RWPE1 (cell line): Measurements from ENCODE around the gene VSIG1.

Experiments
- CTCF ChIA-PET: fragments of 350-600 bp; sonication (Branson Sonifier 250); formaldehyde crosslinking; extraction: SDS; loops from one replicate; lab custom pipeline; 2021; lab: Yijun Ruan, JAX
- POLR2A ChIA-PET: fragments of 400-600 bp; formaldehyde crosslinking; extraction: SDS; loops from one replicate; lab custom pipeline; 2020; ENCODE audit warnings: antibody characterized with exemption; ENCODE audit not compliant: low non-redundant PET; lab: Yijun Ruan, JAX
- DNase-seq: peaks from one replicate; pipeline ENCODE4 v3.0.0; 2012; ENCODE audit warnings: low spot score
- H3K27ac ChIP-seq: fragments of 450-650 bp; 2 replicates; pipeline ENCODE4 v1.5.1; 2017
- TF ChIP-seq, protein P1 (sequence below): fragments of 450-650 bp; conservative IDR thresholded peaks from 2 replicates; pipeline ENCODE4 v1.5.1; 2017; ENCODE audit warnings: low read depth, mild to moderate bottlenecking

VSIG1 gene

DNA sequence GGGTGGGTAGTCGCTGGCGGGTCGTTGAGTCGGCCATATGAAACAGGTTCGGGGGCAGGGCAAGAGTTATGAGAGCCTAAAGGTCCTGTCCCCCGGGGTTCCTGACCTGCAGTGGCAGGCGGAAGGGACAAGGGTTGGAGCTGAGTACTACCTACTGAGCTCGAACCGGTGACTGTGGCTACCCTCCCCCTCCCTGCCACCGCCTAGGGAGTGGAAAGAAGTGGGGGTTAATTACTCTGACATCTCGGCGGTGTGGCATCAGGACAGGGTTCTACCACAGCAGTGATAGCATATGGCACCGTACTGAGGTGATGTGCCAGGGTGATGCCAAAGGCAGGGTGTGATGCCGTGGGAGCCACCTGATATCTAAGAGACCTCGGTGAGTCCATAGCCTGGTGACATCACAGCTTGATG is 47.0 kb downstream of the VSIG1 start:
- ChIA-PET CTCF (interaction anchor here (0.6 to 0.7 kb wide), 3 partner anchors 19 to 1298 kb away, joined by 3 read pairs; partner anchors contain the start of gene NCBP2L), POLR2A (no interaction called here)
- TF ChIP-seq, protein P1, sequence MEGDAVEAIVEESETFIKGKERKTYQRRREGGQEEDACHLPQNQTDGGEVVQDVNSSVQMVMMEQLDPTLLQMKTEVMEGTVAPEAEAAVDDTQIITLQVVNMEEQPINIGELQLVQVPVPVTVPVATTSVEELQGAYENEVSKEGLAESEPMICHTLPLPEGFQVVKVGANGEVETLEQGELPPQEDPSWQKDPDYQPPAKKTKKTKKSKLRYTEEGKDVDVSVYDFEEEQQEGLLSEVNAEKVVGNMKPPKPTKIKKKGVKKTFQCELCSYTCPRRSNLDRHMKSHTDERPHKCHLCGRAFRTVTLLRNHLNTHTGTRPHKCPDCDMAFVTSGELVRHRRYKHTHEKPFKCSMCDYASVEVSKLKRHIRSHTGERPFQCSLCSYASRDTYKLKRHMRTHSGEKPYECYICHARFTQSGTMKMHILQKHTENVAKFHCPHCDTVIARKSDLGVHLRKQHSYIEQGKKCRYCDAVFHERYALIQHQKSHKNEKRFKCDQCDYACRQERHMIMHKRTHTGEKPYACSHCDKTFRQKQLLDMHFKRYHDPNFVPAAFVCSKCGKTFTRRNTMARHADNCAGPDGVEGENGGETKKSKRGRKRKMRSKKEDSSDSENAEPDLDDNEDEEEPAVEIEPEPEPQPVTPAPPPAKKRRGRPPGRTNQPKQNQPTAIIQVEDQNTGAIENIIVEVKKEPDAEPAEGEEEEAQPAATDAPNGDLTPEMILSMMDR: no peak
- H3K27ac ChIP-seq: peak overlapping the region; percentile 85
- DNase-seq: no peak

DNA sequence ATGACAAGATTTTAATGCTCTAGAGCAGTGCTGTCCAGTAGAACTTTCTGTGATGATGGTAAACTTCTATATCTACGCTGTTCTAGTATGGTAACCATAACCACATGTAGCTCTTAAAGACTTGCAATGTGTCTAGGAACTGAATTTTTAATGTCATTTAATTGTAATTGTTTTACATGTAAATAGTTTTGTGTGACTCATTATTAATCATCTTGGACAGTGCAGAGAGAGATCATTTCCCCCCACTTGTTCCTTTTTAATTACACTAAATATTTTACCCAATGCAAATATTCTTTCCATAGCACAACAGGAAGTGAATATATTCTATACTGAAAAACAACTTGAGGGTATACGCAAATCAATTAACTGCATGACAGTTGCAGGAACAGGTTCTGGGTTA is 52.5 kb downstream of the VSIG1 start:
- TF ChIP-seq, protein P1: no peak
- H3K27ac ChIP-seq: no peak overlapping the region
- ChIA-PET CTCF (no interaction called here), POLR2A (no interaction called here)
- no peak for DNase-seq

DNA sequence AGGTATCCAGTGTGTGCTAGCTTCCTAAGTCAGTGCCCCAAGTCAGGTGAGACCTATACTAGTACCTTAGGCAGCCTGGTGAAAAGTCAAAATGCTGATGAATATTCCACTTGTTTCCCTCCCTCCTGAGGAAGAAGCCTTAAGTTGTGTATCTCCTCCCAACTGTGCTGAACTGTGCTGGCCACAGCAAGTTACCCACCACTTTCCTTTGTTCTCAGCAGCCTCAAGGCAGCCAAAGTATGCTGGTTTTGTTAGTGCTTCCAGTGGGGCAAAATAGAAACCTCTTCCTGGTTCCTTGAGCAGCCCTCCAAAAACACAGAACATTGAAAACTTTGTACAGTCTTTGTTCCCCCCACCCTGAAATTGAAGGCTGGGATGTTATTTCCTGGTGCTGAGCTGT is 60.6 kb downstream of the VSIG1 start:
- DNase-seq: no peak
- H3K27ac ChIP-seq: no peak overlapping the region
- TF ChIP-seq, protein P1: no peak
- POLR2A ChIA-PET: no interaction called here
- CTCF ChIA-PET: no interaction called here

DNA sequence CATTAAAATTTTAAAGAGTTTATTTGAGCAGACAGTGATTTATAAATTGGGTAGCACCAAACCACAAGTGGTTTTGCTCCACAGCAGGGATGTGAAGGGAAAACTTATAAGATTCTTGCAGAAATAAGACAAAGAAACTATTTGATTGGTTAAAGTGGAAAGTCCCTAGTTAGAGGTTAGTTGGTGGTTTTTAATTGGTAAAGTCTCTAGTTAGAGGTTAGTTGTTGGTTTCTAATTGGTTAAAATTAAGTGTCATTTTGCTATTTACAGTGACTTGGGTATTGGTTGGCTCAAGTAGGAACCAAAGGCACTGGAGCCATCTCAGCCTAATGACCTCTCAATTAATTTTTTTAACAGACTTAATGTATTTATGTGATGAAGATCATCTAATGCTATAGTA is 69.7 kb downstream of the VSIG1 start:
- DNase-seq: no peak
- ChIA-PET POLR2A (no interaction called here), CTCF (interaction anchor here (0.7 kb wide), 1 partner anchor 36 kb away, joined by 3 read pairs; no protein-coding TSS in a partner anchor)
- TF ChIP-seq, protein P1: no peak
- no peak overlapping the region for H3K27ac ChIP-seq

DNA sequence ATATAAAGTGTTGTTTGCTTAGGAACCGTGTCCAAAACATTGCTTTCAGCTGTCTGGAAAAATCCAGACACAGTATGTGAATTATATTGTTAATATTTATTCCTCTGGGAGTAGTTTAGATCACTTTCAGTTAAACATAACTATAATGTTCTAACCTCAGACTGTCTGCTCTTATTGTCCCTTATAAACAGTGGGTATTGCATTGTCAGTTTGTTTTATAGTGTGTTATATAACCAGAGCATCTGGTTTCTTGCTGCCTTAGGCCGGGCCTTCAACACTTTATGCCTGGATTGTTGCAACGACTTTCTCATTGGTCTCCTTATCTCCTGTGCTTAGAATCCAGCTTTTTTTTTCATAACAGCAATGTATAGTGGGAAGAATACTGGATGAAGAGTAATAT is 73.1 kb downstream of the VSIG1 start:
- TF ChIP-seq, protein P1: no peak
- ChIA-PET POLR2A (no interaction called here), CTCF (no interaction called here)
- no peak overlapping the region for H3K27ac ChIP-seq
- DNase-seq: no peak

DNA sequence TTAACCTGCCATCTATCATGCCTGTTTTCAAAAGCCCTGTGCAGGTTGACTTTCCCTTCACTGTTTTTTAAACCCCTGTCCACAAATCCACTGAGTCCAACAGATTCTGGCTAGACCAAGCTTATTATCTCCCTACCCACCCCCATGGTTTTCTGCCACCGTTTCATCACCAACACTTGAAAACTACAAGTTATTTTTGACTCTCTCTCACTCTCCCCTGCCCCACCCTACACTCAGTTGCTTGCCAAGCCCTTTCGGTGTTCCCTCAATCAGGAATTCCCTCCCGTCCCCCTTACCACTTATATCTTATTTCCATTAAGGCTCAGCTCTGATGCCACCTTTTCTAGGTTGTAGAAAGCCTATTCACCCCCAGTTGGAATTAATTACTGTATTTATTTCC is 76.4 kb downstream of the VSIG1 start:
- TF ChIP-seq, protein P1: no peak
- CTCF ChIA-PET: no interaction called here
- DNase-seq: no peak
- no peak overlapping the region for H3K27ac ChIP-seq
- POLR2A ChIA-PET: no interaction called here
